Forelimb muscle (tissue), 1 donor: ENCODE results near the gene DKK3. TPM values are rescaled to one million over a fixed set of nuclear protein-coding genes. Genes with fewer than 3 reads are reported as not detected.

ENCODE experiments used
- DNase-seq: peaks from one replicate; pipeline ENCODE4 v3.0.0-alpha.2; 2013; ENCODE audit warnings: low read depth
- polyA plus RNA-seq: library from polyadenylated mRNA; unstranded; fragments of 120-200 nt; gene quantifications from one replicate; pipeline ENCODE4 v1.2.1, GENCODE V29; 2013; ENCODE audit not compliant: insufficient read length

DKK3 gene
- polyA plus RNA-seq, 1 donor: 57.3 TPM

- DNase-seq: no peak
Measured at GRCh38 chr11:11967669-11968510, 40.5 kb downstream of the DKK3 start.

GRCh38 chr11:11966826-11967668 lies 41.4 kb downstream of the DKK3 start:
- DNase-seq: no peak

GRCh38 chr11:11966354-11966741 lies 42.1 kb downstream of the DKK3 start:
- DNase-seq: no peak

- no peak for DNase-seq
Measured at GRCh38 chr11:11965656-11966353, 42.6 kb downstream of the DKK3 start.

GRCh38 chr11:11965192-11965591 lies 43.2 kb downstream of the DKK3 start:
- no peak for DNase-seq

- no peak for DNase-seq
Measured at GRCh38 chr11:11964774-11965150, 43.7 kb downstream of the DKK3 start.

GRCh38 chr11:11963842-11964773 lies 44.3 kb downstream of the DKK3 start:
- no peak for DNase-seq

GRCh38 chr11:11963067-11963466 lies 45.4 kb downstream of the DKK3 start:
- DNase-seq: no peak

- no peak for DNase-seq
Measured at GRCh38 chr11:11961399-11962028, 46.9 kb downstream of the DKK3 start.

GRCh38 chr11:11960687-11961086 lies 47.7 kb downstream of the DKK3 start:
- no peak for DNase-seq

- no peak for DNase-seq
Measured at GRCh38 chr11:11959601-11960000, 48.8 kb downstream of the DKK3 start.

- no peak for DNase-seq
Measured at GRCh38 chr11:11958403-11959231, 49.8 kb downstream of the DKK3 start.

- DNase-seq: no peak
Measured at GRCh38 chr11:11956006-11956405, 52.4 kb downstream of the DKK3 start.

- DNase-seq: no peak
Measured at GRCh38 chr11:11952036-11952435, 56.4 kb downstream of the DKK3 start.

GRCh38 chr11:11949482-11949881 lies 58.9 kb downstream of the DKK3 start:
- DNase-seq: no peak

- no peak for DNase-seq
Measured at GRCh38 chr11:11948242-11948947, 60.0 kb downstream of the DKK3 start.

- no peak for DNase-seq
Measured at GRCh38 chr11:11947825-11948224, 60.6 kb downstream of the DKK3 start.

GRCh38 chr11:11946878-11947277 lies 61.5 kb downstream of the DKK3 start:
- DNase-seq: no peak

- DNase-seq: no peak
Measured at GRCh38 chr11:11946180-11946579, 62.2 kb downstream of the DKK3 start.
